GM12878 (cell line): ENCODE data around the gene THAP2. TPM values are rescaled to one million over a fixed set of nuclear protein-coding genes. Genes with fewer than 3 reads are reported as not detected.

ENCODE experiments used
- ATAC-seq: fragments of 200-7000 bp; cut with Tn5 transposase; 3 replicates; pipeline ENCODE4 v1.9.1; 2020; ENCODE audit warnings: mild to moderate bottlenecking, moderate library complexity
- Bru-seq: library from RNA; stranded (reverse); fragments of 400-500 nt; gene quantifications from one replicate; lab custom pipeline; 2021; lab: Mats Ljungman, UMichigan
- BruChase-seq, 2 experiments: library from RNA; stranded (reverse); fragments of 400-500 nt; gene quantifications; one replicate each; lab custom pipeline; 2021; lab: Mats Ljungman, UMichigan
- BruUV-seq: library from RNA; stranded (reverse); fragments of 400-500 nt; replicated peaks from 2 replicates; lab custom pipeline; 2021; lab: Mats Ljungman, UMichigan
- CTCF ChIA-PET: fragments of 300-600 bp; sonication (Branson Sonifier 250); formaldehyde crosslinking; extraction: SDS; loops from one replicate; lab custom pipeline; 2021; ENCODE audit warnings: inconsistent platforms; lab: Yijun Ruan, JAX
- POLR2A ChIA-PET: fragments of 350-600 bp; formaldehyde crosslinking; extraction: SDS; loops from one replicate; lab custom pipeline; 2021; ENCODE audit warnings: inconsistent platforms; lab: Charles Lee
- RAD21 ChIA-PET: fragments of 300-600 bp; sonication (Branson Sonifier 250); formaldehyde crosslinking; loops from one replicate; lab custom pipeline; 2023; ENCODE audit warnings: antibody characterized with exemption; ENCODE audit not compliant: unreplicated experiment; lab: Charles Lee
- SMC1A ChIA-PET: fragments of 300-600 bp; sonication (Branson Sonifier 250); formaldehyde crosslinking; loops from one replicate; lab custom pipeline; 2023; ENCODE audit not compliant: unreplicated experiment, uncharacterized antibody; lab: Charles Lee
- DNase-seq: peaks from one replicate; pipeline ENCODE4 v3.0.0-alpha.2; 2011; ENCODE audit warnings: low read depth, low spot score
- FAIRE-seq: peaks from 3 replicates; lab custom pipeline; 2011; peaks lifted over from hg19 to GRCh38; lab: Jason Lieb, UNC
- H2AFZ ChIP-seq: 2 replicates; pipeline ENCODE4 v1.6.0; 2011; ENCODE audit warnings: low read depth, low read length, control low read depth; ENCODE audit not compliant: control insufficient read depth
- H3K27ac ChIP-seq: 2 replicates; pipeline ENCODE4 v1.5.1; 2011; ENCODE audit warnings: control low read depth; ENCODE audit not compliant: control insufficient read depth, insufficient read depth
- H3K27me3 ChIP-seq, 2 experiments: replicated peaks in 1 of 2; 2 replicates each; pipeline versions ENCODE4 v1.6.0 to v1.6.1; 2011; ENCODE audit warnings: low read length in 1 of 2; ENCODE audit not compliant: control insufficient read depth in 2 of 2, insufficient read depth in 2 of 2
- H3K36me3 ChIP-seq, 2 experiments: 2 replicates each; pipeline ENCODE4 v1.5.1; 2011; ENCODE audit warnings: low read length in 1 of 2; ENCODE audit not compliant: control insufficient read depth in 2 of 2, insufficient read depth in 2 of 2
- H3K4me1 ChIP-seq: 2 replicates; pipeline ENCODE4 v1.6.1; 2011; ENCODE audit warnings: mild to moderate bottlenecking, low read length, moderate library complexity, mixed read lengths; ENCODE audit not compliant: control insufficient read depth, insufficient read depth
- H3K4me2 ChIP-seq: 2 replicates; pipeline ENCODE4 v1.6.0; 2011; ENCODE audit warnings: control low read depth; ENCODE audit not compliant: control insufficient read depth, insufficient read depth
- H3K4me3 ChIP-seq: fragments of 200-600 bp; sonication (generic); 2 replicates; pipeline ENCODE4 v1.5.1; 2016
- H3K79me2 ChIP-seq: 2 replicates; pipeline ENCODE4 v1.6.0; 2011; ENCODE audit warnings: low read length; ENCODE audit not compliant: control insufficient read depth, insufficient read depth
- H3K9ac ChIP-seq: 2 replicates; pipeline ENCODE4 v1.8.0; 2011; ENCODE audit warnings: low read length, control low read depth, mixed read lengths; ENCODE audit not compliant: control insufficient read depth, insufficient read depth
- H3K9me3 ChIP-seq: replicated peaks from 3 replicates; pipeline ENCODE4 v1.5.1; 2011; ENCODE audit warnings: mild to moderate bottlenecking, low read length; ENCODE audit not compliant: control insufficient read depth, insufficient read depth
- H4K20me1 ChIP-seq: 2 replicates; pipeline ENCODE4 v1.6.0; 2011; ENCODE audit not compliant: control insufficient read depth, insufficient read depth
- ATF2 ChIP-seq: IDR thresholded peaks from 2 replicates; pipeline ENCODE4 v1.6.1; 2012; ENCODE audit warnings: low read length, inconsistent platforms
- BCL3 ChIP-seq: IDR thresholded peaks from 2 replicates; pipeline ENCODE4 v1.6.1; 2011; ENCODE audit warnings: borderline replicate concordance, low read depth, mild to moderate bottlenecking, moderate library complexity, low read length; ENCODE audit not compliant: insufficient read depth, poor library complexity, severe bottlenecking
- EP300 ChIP-seq, 2 experiments: fragments of 150-350 bp in 1 of 2; IDR thresholded peaks; 2 replicates each; pipeline ENCODE4 v1.6.1; 2011 to 2012; ENCODE audit warnings: low read depth in 2 of 2, low read length in 2 of 2, borderline replicate concordance in 1 of 2, improper control_type of control experiment in 1 of 2, inconsistent platforms in 1 of 2; ENCODE audit not compliant: control insufficient read depth in 1 of 2
- MEF2A ChIP-seq: IDR thresholded peaks from 2 replicates; pipeline ENCODE4 v1.6.1; 2011; ENCODE audit warnings: low read depth, mild to moderate bottlenecking, low read length, moderate library complexity; ENCODE audit not compliant: insufficient read depth
- PBX3 ChIP-seq: IDR thresholded peaks from 2 replicates; pipeline ENCODE4 v1.6.1; 2011; ENCODE audit warnings: mild to moderate bottlenecking, low read depth, low read length, moderate library complexity; ENCODE audit not compliant: insufficient replicate concordance
- RFX5 ChIP-seq: IDR thresholded peaks from 2 replicates; pipeline ENCODE4 v1.6.1; 2011; ENCODE audit warnings: low read depth, low read length, improper control_type of control experiment
- RUNX3 ChIP-seq: IDR thresholded peaks from 2 replicates; pipeline ENCODE4 v1.6.1; 2012; ENCODE audit warnings: low read length, inconsistent platforms
- SIX5 ChIP-seq: IDR thresholded peaks from 2 replicates; pipeline ENCODE4 v1.6.1; 2011; ENCODE audit warnings: mild to moderate bottlenecking, low read depth, low read length, moderate library complexity; ENCODE audit not compliant: severe bottlenecking
- STAT1 ChIP-seq: fragments of 450-650 bp; conservative IDR thresholded peaks from 2 replicates; pipeline ENCODE4 v1.6.1; 2014; ENCODE audit warnings: antibody characterized with exemption, mild to moderate bottlenecking
- SUZ12 ChIP-seq: fragments of 200-600 bp; sonication (generic); IDR thresholded peaks from one replicate; pipeline ENCODE4 v1.6.1; 2018; ENCODE audit warnings: antibody characterized with exemption, mild to moderate bottlenecking; ENCODE audit not compliant: unreplicated experiment
- WGBS: methylation state at CpG from one replicate; pipeline ENCODE4 v1.1.6; 2016; ENCODE audit warnings: low lambda C conversion rate; ENCODE audit not compliant: insufficient replicate concordance, insufficient coverage; ENCODE audit errors: missing lambda C conversion rate; 5-methylcytosine and 5-hydroxymethylcytosine counted together
- in situ Hi-C: fragments of 300-500 bp; cut with MboI; formaldehyde crosslinking; loops from 9 replicates; pipeline ENCODE4 v1.14.3; 2018; ENCODE audit warnings: mixed read lengths
- intact Hi-C: fragments of 100-400 bp; cut with micrococcal nuclease; formaldehyde crosslinking; loops from one replicate; pipeline ENCODE4 v1.14.2; 2022; ENCODE audit not compliant: unreplicated experiment
- long read RNA-seq, 2 experiments: library from polyadenylated mRNA; unstranded; transcript quantifications; one replicate each; pipeline ENCODE4 v2.0.0, GENCODE V29; 2019 to 2020
- polyA minus RNA-seq, 3 experiments: library from RNA; depleted of rRNA, polyadenylated mRNA; stranded (reverse); fragments of >200 nt; gene quantifications; 2 replicates each; pipeline ENCODE4 v1.2.3, GENCODE V29; 2011
- polyA plus RNA-seq, 11 experiments: library from polyadenylated mRNA; depleted of rRNA in 4 of 11; unstranded in 6 of 11; stranded (reverse) in 5 of 11; fragments of >200 nt; fragmentation: Nextera tagmentation in 4 of 11; fragmentation: Illumina TruSeq in 1 of 11; extraction: Ambion mirVana in 4 of 11; extraction: Trizol in 1 of 11; gene quantifications; 1 replicate in 1 of 11; 2 replicates in 10 of 11; pipeline versions ENCODE4 v1.2.1 to v1.2.3, GENCODE V29; 2011 to 2016; ENCODE audit warnings: inconsistent platforms in 2 of 11, missing spikeins in 2 of 11, low read depth in 1 of 11
- total RNA-seq, 4 experiments: library from RNA; depleted of rRNA in 3 of 4; stranded (reverse); fragments of >200 nt in 3 of 4; fragmentation: Illumina TruSeq in 1 of 4; extraction: Trizol in 1 of 4; gene quantifications; 2 replicates each; pipeline versions ENCODE4 v1.2.1 to v1.2.3, GENCODE V29; 2013 to 2021

The THAP2 gene
- 19.8 and 21.9 TPM in 2 replicates for total RNA-seq (2013; cell fraction: nucleolus; rRNA removed)
- total RNA-seq (2014; rRNA removed) (5.1 and 6.6 TPM in 2 replicates), total RNA-seq (2014; rRNA removed; fragmentation: Illumina TruSeq; extraction: Trizol) (6.9 and 7.9 TPM in 2 replicates), total RNA-seq (2021) (4.6 and 5.1 TPM in 2 replicates), polyA plus RNA-seq (2011; rRNA removed) (4.8 and 9.8 TPM in 2 replicates), polyA plus RNA-seq (2014; fragmentation: Illumina TruSeq; extraction: Trizol) (6.7 and 10.6 TPM in 2 replicates), polyA plus RNA-seq (2014; fragmentation: Nextera tagmentation; extraction: Ambion mirVana) (10 to 100 TPM; 13.4 to 18.0 TPM), polyA plus RNA-seq (2014; rRNA removed) (3.9 and 4.1 TPM in 2 replicates), polyA plus RNA-seq (2016; fragmentation: Nextera tagmentation; extraction: Ambion mirVana) (10 to 100 TPM; 11.5 to 11.8 TPM), polyA minus RNA-seq (2011; rRNA and poly(A)+ RNA removed) (2.7 and 3.9 TPM in 2 replicates), Bru-seq, nascent RNA (percentile 61 among the genes with signal in this experiment), BruChase-seq, experiment 1, labeled RNA remaining after a 6-hour chase (percentile 53 among the genes with signal in this experiment), BruChase-seq, experiment 2, labeled RNA remaining after a 2-hour chase (percentile 57 among the genes with signal in this experiment)
- 1.1 TPM for polyA plus RNA-seq (2011; ENCODE audit: low read depth)
- polyA plus RNA-seq (2011; cell fraction: cytosol; rRNA removed) = 1.2 and 1.4 TPM in 2 replicates
- polyA plus RNA-seq (2011; cell fraction: nucleus; rRNA removed) = 2.3 and 3.2 TPM in 2 replicates
- 3.7 and 4.7 TPM in 2 replicates for polyA plus RNA-seq (2012)
- 1.5 and 2.2 TPM in 2 replicates for polyA minus RNA-seq (2011; cell fraction: cytosol; rRNA and poly(A)+ RNA removed)
- polyA minus RNA-seq (2011; cell fraction: nucleus; rRNA and poly(A)+ RNA removed) = 6.2 and 6.5 TPM in 2 replicates
- long read RNA-seq, experiment 1, partial matches to known transcripts = 0 of 2 reads
- long read RNA-seq, experiment 1, other reads (novel, unspliced or antisense) = 0 of 2 reads
- long read RNA-seq, experiment 2, full-length matches to known transcripts = 13 of 24 reads
- long read RNA-seq, experiment 2, partial matches to known transcripts = 0 of 24 reads
- long read RNA-seq, experiment 2, other reads (novel, unspliced or antisense) = 11 of 24 reads

- Histone ChIP-seq H3K9me3 (no peaks in the 10 kb centered on the region), H3K4me1 (0 out of 2 replicates have a peak, but pooled peaks cover 6% of the 10 kb centered on the region), H3K79me2 (peaks cover 67% of the 10 kb centered on the region), H3K9ac (peak within 1 kb of the TSS; percentile 97), H2AFZ (peak within 1 kb of the TSS; percentile 97), H3K36me3 (peaks cover 0 to 5% of the 10 kb centered on the region in 2 experiments; a peak in 1 of 4 replicates), H4K20me1 (no peaks in the 10 kb centered on the region), H3K27me3 (no peaks in the 10 kb centered on the region), H3K27ac (peak within 1 kb of the TSS; percentile 85), H3K4me2 (peak within 1 kb of the TSS; percentile 71), H3K4me3 (peak within 1 kb of the TSS; percentile 99)
- in situ Hi-C loops = loop anchor here (5.0 kb wide), 1 partner anchor 179 kb away; no protein-coding TSS in a partner anchor
- ChIA-PET CTCF (interaction anchor here (0.8 to 7.5 kb wide), 19 partner anchors 11 to 183 kb away, joined by 3 to 83 read pairs (median 4); partner anchors contain the start of genes RAB21 and TMEM19), POLR2A (interaction anchor here (0.6 to 7.2 kb wide), 12 partner anchors 8 to 176 kb away, joined by 3 to 93 read pairs (median 3); partner anchors contain the start of genes RAB21, TBC1D15 and TMEM19), SMC1A (interaction anchor here (0.8 to 5.1 kb wide), 18 partner anchors 11 to 237 kb away, joined by 3 to 48 read pairs (median 4); partner anchors contain the start of genes RAB21 and TMEM19), RAD21 (interaction anchor here (0.8 to 3.4 kb wide), 12 partner anchors 9 to 93 kb away, joined by 3 to 59 read pairs (median 6); partner anchors contain the start of genes RAB21 and TMEM19)
- DNase-seq = peak; percentile 99
- intact Hi-C loops = loop anchor here (1.0 kb wide), 2 partner anchors 23 to 92 kb away; partner anchors contain the start of gene TMEM19
- BruUV-seq = no TSS peak
- peak; percentile 96 for FAIRE-seq
- under 1% methylated on average over 55 of the region's 57 CpGs for WGBS
- ATAC-seq = peak; percentile 89
- TF ChIP-seq EP300 (IDR thresholded peaks at IDR 0.05; ENCODE audit: borderline replicate concordance in 1 of 2, control insufficient read depth in 1 of 2, low read depth in 2 of 2, low read length in 2 of 2) (no peak), PBX3 (no peak), MEF2A (0 out of 2 replicates have a peak, but pooled peaks have one; percentile 6), SIX5 (peak; percentile 84), ATF2 (peak; percentile 58; the same call in 1 of the 2 replicates), BCL3 (peak; percentile 18), RUNX3 (peak; percentile 54), SUZ12 (no peak), RFX5 (no peak), STAT1 (peak; percentile 78; the same call in 1 of the 2 replicates)
Observed at GRCh38 chr12:71663561-71664410, at the start of gene THAP2, which contains the start of gene ZFC3H1. Gene THAP2, plus strand, starts transcription at chr12:71664301. Its CDS starts 209 bp downstream, at chr12:71664510. Gene ZFC3H1, minus strand, starts transcription at chr12:71663848. Its CDS starts 238 bp downstream, at chr12:71663610.
